GM18505 (cell line): Measurements from ENCODE around the gene CETP.
"Not testable (repeated sequence)": the region's sequence is repeated elsewhere in the genome, so short reads cannot be mapped to it uniquely, and the experiment has no call there.

Experiments used
- ATAC-seq: cut with Tn5 transposase; IDR thresholded peaks from one replicate; pipeline ENCODE4 v1.9.1; 2021; ENCODE audit not compliant: unreplicated experiment
- POLR2A ChIP-seq: IDR thresholded peaks from 4 replicates; pipeline ENCODE4 v1.6.1; 2011; ENCODE audit warnings: borderline replicate concordance; ENCODE audit not compliant: insufficient read depth, insufficient read length; ENCODE audit errors: extremely low read depth

The CETP gene

GRCh38 chr16:56974549-56975300 lies 13.0 kb downstream of the CETP start:
- no peak for TF ChIP-seq POLR2A

GRCh38 chr16:56975714-56976113 lies 14.0 kb downstream of the CETP start:
- TF ChIP-seq POLR2A: no peak
- ATAC-seq: no peak

More at GRCh38 chr16:56974549-56975300, 13.0 kb downstream of the CETP start:
- ATAC-seq: no peak

GRCh38 chr16:56977216-56977615 lies 15.5 kb downstream of the CETP start:
- ATAC-seq: no peak
- TF ChIP-seq POLR2A: no peak

- ATAC-seq: no peak
- TF ChIP-seq POLR2A: no peak
Observed at GRCh38 chr16:56977823-56978430, 16.2 kb downstream of the CETP start.

GRCh38 chr16:56980201-56980535 lies 18.4 kb downstream of the CETP start:
- no peak for TF ChIP-seq POLR2A
- no peak for ATAC-seq

GRCh38 chr16:56980792-56981724 lies 19.3 kb downstream of the CETP start:
- ATAC-seq: no peak
- no peak for TF ChIP-seq POLR2A

- ATAC-seq: no peak
- no peak for TF ChIP-seq POLR2A
Observed at GRCh38 chr16:56981729-56982271, 20.1 kb downstream of the CETP start.

GRCh38 chr16:56982695-56983094 lies 20.9 kb downstream of the CETP start:
- ATAC-seq: no peak
- TF ChIP-seq POLR2A: no peak

GRCh38 chr16:56983211-56983751 lies 21.5 kb downstream of the CETP start:
- TF ChIP-seq POLR2A: no peak
- ATAC-seq: no peak

GRCh38 chr16:56984639-56985038 lies 22.9 kb downstream of the CETP start:
- no peak for TF ChIP-seq POLR2A
- ATAC-seq: no peak

- TF ChIP-seq POLR2A: no peak
- ATAC-seq: no peak
Observed at GRCh38 chr16:56985288-56985961, 23.7 kb downstream of the CETP start.

- TF ChIP-seq POLR2A: no peak
- ATAC-seq: no peak
Observed at GRCh38 chr16:56985962-56986360, 24.2 kb downstream of the CETP start.

GRCh38 chr16:56986361-56986760 lies 24.6 kb downstream of the CETP start:
- no peak for ATAC-seq
- no peak for TF ChIP-seq POLR2A

- ATAC-seq: not testable (repeated sequence)
Observed at GRCh38 chr16:56986908-56987307, 25.2 kb downstream of the CETP start.
